HL-60 (cell line): ENCODE measurements around the gene PHETA2.
A peak's percentile ranks its signal among the peaks of the same experiment; 100 is the strongest.

Source experiments
- DNase-seq, 2 experiments: peaks; one replicate each; pipeline ENCODE4 v3.0.0-alpha.2; 2010 to 2020; ENCODE audit warnings: low read depth in 1 of 2, low spot score in 1 of 2
- H3K27ac ChIP-seq: fragments of 250-450 bp; sonication (Bioruptor Pico); replicated peaks from 2 replicates; pipeline ENCODE4 v1.5.1; 2020; ENCODE audit warnings: mild to moderate bottlenecking, moderate library complexity
- H3K27me3 ChIP-seq: fragments of 250-450 bp; sonication (Bioruptor Pico); 2 replicates; pipeline ENCODE4 v1.5.1; 2021; ENCODE audit warnings: mild to moderate bottlenecking, moderate library complexity; ENCODE audit not compliant: insufficient read depth, poor library complexity, severe bottlenecking
- H3K4me3 ChIP-seq: replicated peaks from 2 replicates; pipeline ENCODE4 v1.5.1; 2011; ENCODE audit warnings: mild to moderate bottlenecking, control low read depth, low read length; ENCODE audit not compliant: insufficient read depth
- CTCF ChIP-seq: IDR thresholded peaks from one replicate; pipeline ENCODE4 v1.5.1; 2011; ENCODE audit warnings: low read length, control low read depth, inconsistent platforms; ENCODE audit not compliant: insufficient read depth
- GABPA ChIP-seq: IDR thresholded peaks from 2 replicates; pipeline ENCODE4 v1.6.1; 2012; ENCODE audit warnings: low read depth
- POLR2AphosphoS5 ChIP-seq: IDR thresholded peaks from 2 replicates; pipeline ENCODE4 v1.6.1; 2012; ENCODE audit warnings: low read depth
- REST ChIP-seq: IDR thresholded peaks from 2 replicates; pipeline ENCODE4 v1.6.1; 2012; ENCODE audit warnings: low read depth; ENCODE audit not compliant: insufficient replicate concordance
- SPI1 ChIP-seq: IDR thresholded peaks from 2 replicates; pipeline ENCODE4 v1.6.1; 2012; ENCODE audit warnings: low read depth, mild to moderate bottlenecking, borderline replicate concordance

PHETA2 gene

DNA sequence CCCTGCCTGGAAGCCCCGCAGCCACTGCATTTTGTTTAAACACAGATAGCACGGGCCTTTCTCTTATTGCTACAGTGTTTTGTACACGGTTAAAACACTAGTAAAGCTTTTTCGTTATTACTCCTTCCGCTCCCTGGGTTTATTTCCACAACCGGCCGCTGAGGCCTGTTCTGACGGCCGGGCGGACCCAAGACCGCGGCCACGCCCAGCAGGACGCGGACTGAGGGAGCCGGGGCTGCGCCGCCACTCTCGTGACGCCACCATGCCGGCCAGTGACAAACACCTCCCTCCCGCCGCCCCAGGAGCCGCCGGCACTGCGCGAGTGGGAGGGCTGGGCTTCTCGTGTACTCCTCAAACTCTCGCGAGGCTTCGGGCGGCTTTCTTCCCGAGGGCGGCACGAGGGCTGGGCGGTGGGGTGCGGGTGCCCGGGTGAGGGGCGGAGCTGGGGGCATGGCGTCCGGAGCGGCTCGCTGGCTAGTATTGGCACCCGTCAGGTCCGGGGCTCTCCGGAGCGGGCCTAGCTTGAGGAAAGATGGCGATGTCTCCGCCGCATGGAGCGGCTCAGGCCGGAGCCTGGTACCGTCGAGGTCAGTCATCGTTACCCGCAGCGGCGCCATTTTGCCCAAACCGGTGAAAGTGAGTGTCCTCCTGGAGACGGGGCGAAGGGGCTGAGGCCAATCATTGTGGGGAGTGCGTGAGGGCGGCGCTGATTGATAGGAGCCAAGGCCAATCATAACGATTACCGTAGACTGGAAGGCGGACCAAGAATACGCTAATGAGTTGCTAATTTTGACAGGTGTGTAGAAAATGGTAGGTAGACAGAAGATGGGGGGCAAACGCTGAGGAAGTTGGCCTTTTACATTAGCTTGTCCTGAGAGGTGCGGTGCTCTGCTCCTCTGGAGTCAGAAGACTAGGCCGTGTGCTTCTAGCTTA is 5.5 kb downstream of the PHETA2 start, which contains the start of gene SMDT1:
TSS of gene SMDT1 (plus strand) at position 382 of the 933 bp plus-strand sequence. CDS start at position 451, 69 bp downstream.
- H3K27ac ChIP-seq = peak within 1 kb of the TSS; percentile 92
- no peaks in the 10 kb centered on the region for H3K27me3 ChIP-seq
- peak within 1 kb of the TSS; percentile 70 for H3K4me3 ChIP-seq
- TF ChIP-seq SPI1 (no peak), POLR2AphosphoS5 (peak; percentile 81), GABPA (no peak), REST (peak; percentile 83), CTCF (no peak)
- DNase-seq = peak; percentile 97 to 98

DNA sequence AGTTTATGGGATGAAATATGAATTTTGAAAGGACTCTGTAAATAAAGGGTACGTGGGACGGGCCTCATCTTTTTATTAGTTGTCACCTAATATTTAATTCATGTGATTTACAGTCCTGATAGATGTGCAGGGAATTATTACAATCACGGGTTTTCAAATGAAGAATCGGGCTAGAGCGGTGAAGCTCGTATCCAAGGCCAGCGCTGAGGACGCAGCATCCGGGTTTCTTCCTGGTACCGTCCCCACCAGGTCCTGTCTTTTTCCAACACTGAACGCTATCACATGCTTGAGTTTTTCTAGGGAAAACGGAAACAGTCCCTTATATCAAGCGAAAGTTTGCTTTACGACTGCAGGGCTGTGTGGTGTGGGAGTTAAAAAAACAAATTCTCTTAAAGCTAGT is 6.2 kb downstream of the PHETA2 start:
- Histone ChIP-seq H3K27me3 (no peaks in the 10 kb centered on the region), H3K27ac (peak overlapping the region; percentile 92), H3K4me3 (peak overlapping the region; percentile 70)
- TF ChIP-seq GABPA (no peak), SPI1 (no peak), REST (no peak), POLR2AphosphoS5 (no peak)
- no peak for DNase-seq

DNA sequence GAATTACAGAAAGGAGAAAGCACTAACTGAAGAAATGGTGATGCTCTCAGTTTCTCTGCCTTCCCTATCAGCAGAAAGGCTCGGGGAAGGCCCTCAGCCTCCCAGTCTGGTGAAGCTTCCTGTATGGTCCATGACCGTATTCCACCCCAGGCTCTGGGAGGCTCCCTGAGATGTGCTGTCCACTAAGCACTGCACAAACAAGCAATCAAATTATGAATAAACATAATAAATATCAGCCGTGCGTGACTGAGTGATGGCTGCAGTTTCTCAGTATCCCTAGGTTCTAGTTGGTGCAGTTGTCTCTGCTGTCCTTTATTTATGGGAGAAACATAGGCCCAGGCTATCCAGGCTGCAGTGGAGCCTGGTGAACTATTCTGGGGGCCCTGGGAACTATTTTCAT is 9.1 kb downstream of the PHETA2 start:
- Histone ChIP-seq H3K27ac (no peak overlapping the region), H3K27me3 (no peaks in the 10 kb centered on the region), H3K4me3 (no peak overlapping the region)
- DNase-seq = no peak
- no peak for TF ChIP-seq POLR2AphosphoS5
- TF ChIP-seq CTCF = no peak
- no peak for TF ChIP-seq GABPA
- no peak for TF ChIP-seq SPI1
- TF ChIP-seq REST = no peak
